GM21367 (cell line): ENCODE data around the gene GALNT16.
"Not testable (repeated sequence)": the region's sequence is repeated elsewhere in the genome, so short reads cannot be mapped to it uniquely, and the experiment has no call there.

Experiments
- ATAC-seq: cut with Tn5 transposase; IDR thresholded peaks from one replicate; pipeline ENCODE4 v1.9.1; 2021; ENCODE audit not compliant: unreplicated experiment

Gene GALNT16

DNA sequence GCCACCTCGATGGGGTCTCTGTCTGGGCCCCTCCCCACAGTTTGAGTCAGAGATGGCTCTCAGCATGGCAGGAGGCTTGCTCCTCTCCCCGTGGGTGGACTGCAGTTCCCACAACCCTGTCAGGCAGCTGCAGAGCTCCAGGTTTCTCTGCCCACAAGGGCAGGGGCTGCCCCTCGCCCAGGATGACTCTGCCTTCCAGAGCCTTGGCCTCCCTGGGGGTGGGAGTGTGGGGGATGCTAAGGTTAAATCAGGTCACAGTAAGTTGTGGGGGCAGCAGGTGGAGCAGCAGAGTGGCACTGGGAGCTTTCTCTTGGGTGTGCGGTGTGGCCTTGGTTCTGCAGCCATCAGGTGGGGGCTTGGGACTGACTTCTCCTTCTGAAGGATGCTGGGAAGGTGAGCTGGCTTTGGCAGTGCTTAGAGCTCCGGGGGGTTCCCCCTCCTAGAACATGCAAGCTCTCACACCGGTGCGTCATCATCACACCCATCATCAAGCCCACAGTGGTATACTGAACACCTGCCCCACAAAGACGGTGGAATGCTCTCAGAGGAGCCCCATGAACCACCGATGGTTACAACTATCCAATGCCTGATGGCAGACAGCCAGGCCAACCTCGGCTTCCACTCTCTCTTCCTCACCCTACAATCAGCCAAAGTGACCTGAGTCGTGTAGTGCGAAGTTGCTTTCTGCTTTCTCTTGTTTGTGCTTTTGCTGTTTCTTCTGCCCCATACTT lies 98.4 kb downstream of the GALNT16 start:
- no peak for ATAC-seq

DNA sequence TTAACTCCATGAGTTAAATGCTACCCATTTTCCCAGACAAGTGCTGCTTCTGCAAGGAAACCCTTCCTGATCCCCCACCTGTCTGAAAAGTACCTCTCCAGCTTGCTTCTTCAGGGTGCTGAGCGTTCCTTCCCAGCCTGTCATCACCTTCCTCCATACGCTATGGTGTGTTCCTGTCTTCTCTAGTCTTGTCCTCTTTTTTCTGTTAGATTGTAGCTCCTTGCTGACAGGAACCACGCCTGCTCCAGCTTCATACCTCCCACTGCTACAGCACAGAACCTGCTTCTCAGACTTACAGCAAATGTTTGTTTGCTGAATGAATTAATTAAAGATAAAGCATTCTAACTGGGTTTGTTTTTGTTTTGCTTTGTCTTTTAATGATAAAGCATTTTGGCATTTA lies 99.0 kb downstream of the GALNT16 start:
- ATAC-seq: no peak

DNA sequence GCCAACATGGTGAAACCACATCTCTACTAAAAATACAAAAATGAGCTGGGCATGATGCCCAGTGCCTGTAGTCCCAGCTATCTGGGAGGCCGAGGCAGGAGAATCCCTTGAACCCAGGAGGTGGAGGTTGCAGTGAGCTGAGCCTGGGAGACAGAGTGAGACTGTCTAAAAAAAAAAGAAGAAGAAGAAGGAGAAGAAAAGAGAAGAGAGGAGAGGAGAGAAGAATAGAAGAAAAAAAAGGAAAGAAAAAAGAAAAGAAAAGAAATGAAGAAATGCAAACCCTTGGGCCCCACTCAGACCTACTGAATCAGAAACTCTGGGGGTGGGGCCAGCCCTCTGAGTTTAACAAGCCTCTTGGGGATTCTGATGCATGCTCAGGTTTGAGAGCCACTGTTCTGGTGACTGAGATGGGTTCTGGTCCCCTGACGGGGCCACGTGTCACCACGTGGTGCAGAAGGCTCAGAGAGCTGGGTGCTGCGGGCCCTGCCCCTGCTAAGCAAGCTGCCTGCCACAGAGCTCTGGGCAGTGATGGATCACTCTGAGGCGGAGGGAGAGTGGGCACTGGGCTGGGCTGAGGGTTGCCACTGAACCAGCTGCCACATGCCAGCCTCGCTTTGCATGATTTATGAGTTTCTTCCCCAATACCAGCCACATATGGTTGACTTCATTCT lies 100.6 kb downstream of the GALNT16 start:
- no peak for ATAC-seq

DNA sequence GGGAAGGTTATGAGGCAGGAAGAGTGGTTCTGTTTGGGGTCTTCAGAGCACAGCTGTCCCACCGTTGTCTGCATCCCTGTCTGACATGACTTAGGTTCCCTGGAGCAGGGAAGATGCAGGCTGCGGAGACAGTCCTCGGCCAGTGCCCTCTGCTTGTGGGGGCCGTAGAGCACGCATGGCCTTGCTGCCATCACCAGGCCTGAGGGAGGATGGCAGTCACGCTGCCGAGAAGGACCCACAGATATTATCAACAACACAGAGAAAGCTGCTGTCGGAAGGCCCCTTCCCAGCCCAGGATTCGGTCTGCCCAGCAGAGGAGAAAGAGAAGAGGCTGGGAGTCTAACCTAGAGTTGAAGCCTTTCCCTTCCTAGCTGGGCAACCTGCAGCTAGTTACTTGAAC lies 103.1 kb downstream of the GALNT16 start:
- ATAC-seq: no peak

DNA sequence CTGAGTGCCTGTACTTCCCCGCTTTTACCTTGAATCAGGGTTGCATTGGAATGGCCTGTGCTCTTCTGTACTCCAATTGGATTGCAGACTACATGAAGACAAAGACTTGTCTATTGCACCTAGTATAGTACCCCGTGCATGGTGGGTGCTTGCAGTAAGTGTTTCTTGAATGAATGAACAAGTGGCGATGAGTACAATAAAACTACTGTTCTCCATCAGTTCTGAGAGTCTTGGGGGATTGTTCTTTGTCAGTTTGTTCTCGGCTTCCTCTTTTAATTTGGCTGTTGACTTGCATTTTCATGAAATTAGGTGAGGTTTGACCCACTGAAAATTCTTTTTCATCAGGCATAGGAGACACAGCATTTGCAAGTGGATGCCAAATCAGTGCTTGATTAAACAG lies 104.0 kb downstream of the GALNT16 start:
- no peak for ATAC-seq

DNA sequence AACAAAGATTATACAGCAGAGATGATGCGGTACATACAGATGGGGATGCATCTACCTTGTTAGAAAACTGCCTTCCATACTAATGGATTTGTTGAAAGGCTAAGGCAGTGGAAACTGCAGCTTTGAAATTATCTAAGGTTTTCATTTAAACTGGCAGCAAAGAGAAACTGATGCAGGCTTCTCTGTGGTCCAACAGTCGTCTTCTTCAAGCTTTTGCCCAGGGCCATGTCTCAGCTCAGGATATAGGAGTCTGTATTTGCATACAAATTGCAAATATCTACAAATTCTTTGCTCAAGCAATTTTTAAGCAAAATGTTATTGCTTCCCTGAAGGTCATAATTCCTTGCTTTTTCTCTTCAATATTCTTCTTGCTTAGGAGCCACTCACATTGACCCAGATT lies 104.4 kb downstream of the GALNT16 start:
- ATAC-seq: no peak

DNA sequence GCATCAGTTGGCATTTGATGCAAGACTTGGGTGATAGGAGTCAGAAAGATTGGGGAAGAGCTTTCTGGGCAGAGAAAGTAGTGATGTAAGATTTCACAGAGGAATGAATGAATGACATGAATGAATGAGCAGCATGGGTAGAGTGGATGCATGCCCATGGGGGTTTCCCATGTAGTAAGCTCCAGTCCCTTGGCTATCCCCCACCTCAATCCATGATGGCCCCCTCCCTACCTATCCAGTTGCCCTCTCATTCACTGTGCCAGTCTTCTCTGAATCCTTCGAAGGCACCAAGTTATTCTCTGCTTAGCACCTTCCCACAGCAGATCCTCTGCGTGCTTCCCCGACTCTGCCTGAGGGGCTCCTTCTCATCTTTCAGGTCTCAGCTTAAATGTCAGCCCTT lies 106.1 kb downstream of the GALNT16 start:
- ATAC-seq: no peak

DNA sequence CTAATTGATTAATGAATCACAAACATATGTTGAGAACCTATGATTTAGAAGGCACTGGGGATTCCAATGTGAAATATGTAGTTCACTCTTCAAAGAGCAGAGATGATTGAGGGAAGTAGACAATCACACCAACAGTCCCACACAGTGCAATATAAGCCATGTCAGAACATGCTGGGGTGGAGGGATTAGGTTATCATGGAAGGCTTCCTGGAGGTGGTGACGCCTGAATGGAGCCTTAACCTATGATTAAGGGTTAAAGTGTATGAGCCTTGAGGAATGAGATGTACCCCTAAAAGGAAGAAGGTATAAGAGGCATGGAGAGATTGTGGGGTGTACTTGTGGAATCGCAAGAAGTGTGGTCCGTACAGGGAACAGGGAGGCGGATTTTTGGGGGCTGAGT lies 106.8 kb downstream of the GALNT16 start:
- no peak for ATAC-seq

DNA sequence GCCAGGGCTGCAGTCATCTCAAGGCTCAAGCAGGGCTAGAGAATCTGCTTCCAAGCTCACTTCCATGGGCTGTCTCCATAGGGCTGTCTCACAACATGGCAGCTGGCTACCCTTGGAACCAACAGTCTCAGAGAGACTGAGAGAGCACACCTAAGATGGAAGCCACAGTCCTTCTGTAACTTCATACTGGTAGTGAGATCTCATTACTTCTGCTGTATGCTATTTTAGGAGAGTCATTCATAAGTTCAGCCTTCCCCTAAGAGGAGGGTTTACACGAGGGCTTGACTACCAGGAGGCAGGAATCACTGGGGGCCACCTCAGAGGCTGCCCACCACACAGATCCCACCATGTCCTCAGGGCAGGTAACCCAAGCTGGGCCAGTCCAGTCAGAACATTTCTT lies 108.4 kb downstream of the GALNT16 start:
- no peak for ATAC-seq

DNA sequence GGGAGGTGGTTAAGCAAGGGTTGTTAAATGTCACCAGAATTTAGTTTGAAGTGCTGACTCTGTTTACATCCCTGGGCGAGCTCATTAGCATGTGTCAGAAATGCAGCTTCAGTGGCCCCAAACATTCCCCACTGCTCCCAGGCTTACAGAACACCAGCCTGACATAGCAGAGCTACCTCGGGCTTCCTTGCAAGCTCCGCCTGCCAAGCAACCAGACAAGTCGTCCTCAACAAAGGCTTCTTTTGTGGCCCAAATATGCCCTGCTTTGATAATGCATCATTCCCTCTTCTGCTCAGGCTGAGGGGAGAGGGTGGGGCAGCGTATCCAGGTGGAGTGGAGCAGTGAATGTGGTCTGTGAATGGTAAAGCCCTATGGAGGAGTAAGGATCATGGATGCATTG lies 110.1 kb downstream of the GALNT16 start:
- ATAC-seq: no peak

DNA sequence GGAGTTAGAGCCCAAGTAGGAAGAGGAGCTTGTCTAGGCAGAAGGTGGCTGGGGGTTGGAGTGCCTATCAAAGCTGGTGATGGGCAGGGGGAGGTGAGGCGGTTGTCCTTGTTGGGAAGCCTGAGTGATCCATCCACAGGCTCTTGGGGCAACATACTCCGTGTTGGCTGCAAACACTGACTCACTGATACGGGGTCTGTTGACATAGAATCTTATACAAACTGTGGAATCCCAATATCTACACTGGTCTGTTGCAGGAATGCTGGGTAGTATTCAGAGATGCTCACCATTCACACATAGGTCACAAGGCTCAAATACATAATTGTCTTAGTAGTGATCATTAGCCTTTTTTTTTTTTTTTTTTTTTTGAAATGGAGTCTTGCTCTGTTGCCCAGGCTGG lies 112.2 kb downstream of the GALNT16 start:
- no peak for ATAC-seq

DNA sequence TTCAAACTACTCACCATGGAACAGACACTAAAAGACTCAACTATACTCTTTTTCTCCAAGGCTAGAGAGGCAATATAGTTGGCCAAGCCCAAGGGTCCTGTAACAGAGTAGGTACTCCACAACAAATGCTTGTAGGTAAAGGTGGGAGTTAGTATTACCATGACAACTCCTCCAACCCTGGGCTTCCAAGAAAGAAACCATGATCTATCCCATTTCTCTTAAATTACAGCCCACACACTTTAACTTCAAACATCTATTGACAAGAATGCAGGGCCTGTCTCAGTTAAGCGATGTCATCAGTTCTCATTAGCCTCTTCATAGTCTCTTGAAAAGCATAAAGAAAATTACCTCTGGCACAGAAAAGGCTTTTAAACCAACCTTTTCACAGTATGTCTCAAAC lies 113.1 kb downstream of the GALNT16 start:
- ATAC-seq: no peak

DNA sequence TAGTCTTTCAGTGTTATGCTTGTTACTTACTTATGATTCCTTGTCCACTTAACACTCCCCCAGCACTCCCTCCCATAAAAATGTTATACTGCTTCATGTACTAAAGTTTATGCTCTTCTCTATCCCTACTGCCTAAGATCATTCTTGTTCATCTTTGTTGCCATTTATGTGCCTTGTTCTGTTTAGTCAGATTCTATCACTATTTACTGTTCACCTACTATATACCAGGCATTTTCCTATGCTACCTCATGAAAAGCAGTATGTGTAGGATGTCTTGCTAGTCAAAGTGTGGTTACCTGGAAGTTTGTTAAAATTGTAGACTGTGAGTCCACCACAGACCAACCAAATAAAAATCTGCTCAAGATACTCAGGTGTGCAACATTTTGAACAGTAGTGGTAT lies 114.3 kb downstream of the GALNT16 start:
- ATAC-seq: no peak

DNA sequence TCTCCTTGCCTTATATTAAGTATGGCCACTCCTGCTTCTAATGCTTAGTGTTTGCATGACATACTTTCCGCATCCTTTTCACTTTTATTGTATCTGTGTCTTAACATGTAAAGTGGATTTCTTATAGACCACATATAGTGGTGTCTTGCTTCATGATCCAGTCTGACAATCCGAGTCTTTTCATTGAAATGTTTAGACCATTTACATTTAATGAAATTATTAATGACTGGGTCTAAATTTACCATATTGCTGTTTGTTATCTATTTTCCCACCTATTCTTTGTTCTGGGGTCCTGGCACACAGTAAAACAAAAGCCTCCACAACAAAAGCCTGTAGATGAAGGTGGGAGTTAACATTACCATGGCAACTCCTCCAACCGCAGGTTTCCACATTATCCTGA lies 115.2 kb downstream of the GALNT16 start:
- no peak for ATAC-seq

DNA sequence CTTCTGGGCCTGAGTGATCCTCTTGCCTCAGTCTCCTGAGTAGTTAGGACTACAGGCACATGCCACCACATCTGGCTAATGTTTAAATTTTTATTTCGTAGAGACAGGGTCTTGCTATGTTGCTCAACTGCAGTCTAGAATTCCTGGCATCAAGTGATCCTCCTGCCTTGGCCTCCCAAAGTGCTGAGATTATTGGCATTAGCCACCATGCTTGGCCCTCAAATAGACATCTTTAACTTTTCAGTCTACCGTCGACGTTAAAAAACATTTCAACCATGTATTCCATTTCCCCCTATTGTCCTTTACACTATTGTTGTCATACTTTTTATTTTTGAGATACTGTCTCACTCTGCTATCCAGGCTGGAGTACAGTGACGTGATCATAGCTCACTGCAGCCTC lies 115.8 kb downstream of the GALNT16 start:
- no peak for ATAC-seq

DNA sequence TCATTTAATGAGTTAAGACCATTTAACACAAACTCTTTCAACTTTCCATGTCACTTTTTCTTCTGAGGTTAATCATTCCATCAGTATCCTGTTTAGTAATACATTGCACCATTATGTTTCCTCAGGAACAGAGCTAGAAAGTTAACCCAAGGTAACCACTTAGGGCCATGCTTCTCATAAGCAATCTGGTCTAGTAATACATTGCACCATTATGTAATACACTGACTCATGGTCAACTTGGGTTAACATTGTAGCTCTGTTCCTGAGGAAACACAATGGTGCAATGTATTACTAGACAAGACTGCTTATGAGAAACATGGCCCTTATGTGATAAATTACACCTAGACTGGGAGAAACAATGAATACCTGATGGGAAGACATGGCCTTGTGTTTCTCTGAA lies 116.5 kb downstream of the GALNT16 start:
- no peak for ATAC-seq

DNA sequence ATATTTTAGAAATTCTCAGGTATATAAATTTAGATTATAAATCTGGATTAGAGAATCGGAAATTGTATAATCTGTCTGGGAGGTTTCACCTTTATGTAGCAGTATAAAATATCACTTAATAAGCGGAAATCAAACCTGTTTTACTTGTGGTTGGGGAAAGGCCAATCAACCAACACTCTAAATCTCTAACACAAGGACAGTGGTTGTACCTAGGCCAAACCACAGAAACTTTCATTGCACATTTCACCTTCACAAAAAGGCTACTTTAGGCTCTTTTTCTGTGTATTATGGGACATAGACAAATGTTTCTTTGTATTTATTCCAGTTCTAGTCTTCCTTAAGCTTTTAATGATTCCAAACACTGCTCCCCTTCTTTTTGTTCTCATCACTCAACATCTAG lies 118.3 kb downstream of the GALNT16 start:
- no peak for ATAC-seq

DNA sequence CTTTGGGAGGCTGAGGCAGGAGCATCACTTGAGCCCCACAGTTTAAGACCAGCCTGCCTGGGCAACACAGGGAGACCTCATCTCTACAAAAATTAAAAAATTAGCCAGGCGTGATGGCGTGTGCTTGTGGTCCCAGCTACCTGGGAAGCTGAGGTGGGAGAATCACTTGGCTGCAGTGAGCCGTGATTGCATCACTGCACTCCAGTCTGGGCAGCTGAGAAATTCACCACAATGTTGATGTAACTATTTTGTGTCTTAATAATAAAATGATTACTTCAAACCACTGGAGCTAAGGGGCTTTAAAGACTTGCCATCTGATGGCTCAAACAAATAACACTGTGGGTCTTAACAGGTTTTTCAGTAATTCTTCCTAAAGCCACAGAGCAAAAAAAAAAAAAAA lies 127.4 kb downstream of the GALNT16 start:
- no peak for ATAC-seq

DNA sequence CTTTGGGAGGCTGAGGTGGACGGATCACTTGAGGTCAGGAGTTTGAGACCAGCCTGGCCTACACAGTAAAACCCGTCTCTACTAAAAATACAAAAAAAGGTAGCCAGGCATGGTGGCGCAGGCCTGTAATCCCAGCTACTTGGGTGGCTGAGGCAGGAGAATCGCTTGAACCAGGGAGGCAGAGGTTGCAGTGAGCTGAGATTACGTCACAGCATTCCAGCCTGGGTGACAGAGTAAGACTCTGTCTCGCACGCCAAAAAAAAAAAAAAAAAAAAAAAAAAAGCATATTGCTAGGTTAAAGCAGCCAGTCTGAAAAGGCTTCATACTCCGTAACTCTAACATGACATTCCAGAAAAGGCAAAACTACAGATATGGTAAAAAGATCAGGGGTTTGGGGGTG lies 131.4 kb downstream of the GALNT16 start:
- not testable (repeated sequence) for ATAC-seq

DNA sequence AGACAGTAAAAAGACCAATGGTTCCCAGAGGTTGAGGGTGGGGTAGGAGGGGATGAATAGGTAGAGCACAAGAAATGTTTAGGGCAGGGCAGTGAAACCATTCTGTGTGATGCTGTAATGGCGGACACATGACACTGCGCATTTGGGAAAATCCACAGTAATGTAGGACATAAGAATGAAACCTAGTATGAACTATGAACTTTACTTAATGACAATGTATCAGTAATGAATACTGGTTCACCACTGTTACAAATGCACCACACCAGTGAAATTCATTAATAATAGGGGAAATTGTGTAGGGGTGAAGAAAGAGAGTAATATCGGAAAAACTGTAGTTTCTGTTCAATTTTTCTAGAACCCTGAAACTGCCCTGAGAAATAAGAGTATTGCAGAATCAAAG lies 132.5 kb downstream of the GALNT16 start:
- ATAC-seq: no peak

DNA sequence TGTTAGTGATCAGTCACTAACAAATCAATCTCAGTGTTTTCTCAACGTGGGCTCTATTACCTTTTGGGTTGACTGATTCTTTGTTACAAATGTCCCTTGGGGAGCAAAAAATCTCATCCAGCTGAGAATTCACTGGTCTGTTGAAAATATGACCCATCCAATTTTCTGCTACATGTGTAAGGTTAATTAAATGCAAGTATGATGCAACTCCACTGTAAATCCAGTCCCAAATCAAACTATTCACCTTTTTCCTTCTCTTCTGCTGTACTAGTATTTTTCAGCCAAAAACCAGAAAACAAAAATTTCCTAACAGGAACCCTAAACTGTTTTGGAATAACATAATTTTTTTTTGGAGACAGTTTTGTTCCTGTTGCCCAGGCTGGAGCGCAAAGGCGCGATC lies 136.0 kb downstream of the GALNT16 start:
- ATAC-seq: no peak

DNA sequence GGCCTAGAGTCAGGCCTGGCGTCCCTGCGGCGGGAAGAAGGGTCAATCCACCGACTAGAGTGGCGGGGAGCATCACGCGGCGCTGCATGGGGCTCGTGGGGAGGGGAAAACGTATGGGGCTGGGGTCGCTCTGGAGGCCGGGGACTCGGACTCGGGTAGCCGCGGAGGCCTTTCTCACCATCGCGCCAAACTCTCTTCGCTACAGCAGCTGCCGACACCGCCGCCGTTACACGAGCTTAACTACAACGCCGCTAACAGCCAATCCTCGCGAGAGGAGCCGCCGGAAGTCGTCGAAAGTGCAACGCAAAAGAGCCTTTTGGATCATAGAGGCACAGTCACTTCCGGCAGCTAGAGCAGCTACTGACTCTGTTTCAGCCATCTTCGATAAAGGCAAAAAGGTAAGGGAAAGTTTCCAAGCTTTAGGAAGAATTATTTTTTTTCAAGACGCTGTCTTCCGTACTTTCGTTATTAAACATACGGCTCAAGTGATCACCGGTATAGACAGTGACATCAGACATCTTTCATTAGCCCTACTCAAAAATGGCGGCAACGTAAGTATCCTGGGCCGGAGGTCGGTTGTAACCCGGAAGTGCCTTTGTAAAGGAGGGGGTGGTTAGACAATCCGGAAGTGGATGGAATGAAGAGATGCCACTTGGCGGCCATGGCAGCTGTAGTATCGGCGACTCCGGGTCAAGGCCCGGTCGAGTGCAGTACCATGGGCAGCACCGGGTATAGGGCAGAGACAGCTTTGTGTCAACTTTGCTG lies 138.3 kb downstream of the GALNT16 start, which contains the start of the genes ERH and SLC39A9:
Gene ERH, minus strand, starts transcription at position 247 of the 765 bp plus-strand sequence. Its CDS starts 66 bp downstream, at position 181.
Gene SLC39A9, plus strand, starts transcription at position 640 of the 765 bp plus-strand sequence. CDS start 678 bp downstream, outside the sequence.
- peak; percentile 79 for ATAC-seq
